Hepatocyte (in vitro differentiated cells): ENCODE measurements around the gene CCDC18. TPM values are rescaled to one million over a fixed set of nuclear protein-coding genes. Genes with fewer than 3 reads are reported as not detected.

ENCODE experiments used
- DNase-seq: peaks from one replicate; pipeline ENCODE4 v3.0.0-alpha.2; 2016; ENCODE audit warnings: low spot score
- H2AFZ ChIP-seq: fragments of 200-600 bp; sonication (generic); 2 replicates; pipeline ENCODE4 v1.6.0; 2016; ENCODE audit warnings: antibody characterized with exemption, mild to moderate bottlenecking
- H3K27ac ChIP-seq: fragments of 200-600 bp; sonication (generic); 2 replicates; pipeline ENCODE4 v1.5.1; 2016; ENCODE audit warnings: mild to moderate bottlenecking
- H3K27me3 ChIP-seq: fragments of 200-600 bp; sonication (generic); 2 replicates; pipeline ENCODE4 v1.6.1; 2016
- H3K36me3 ChIP-seq: fragments of 200-600 bp; sonication (generic); replicated peaks from 2 replicates; pipeline ENCODE4 v1.5.1; 2016; ENCODE audit warnings: low read depth; ENCODE audit not compliant: insufficient read depth
- H3K4me1 ChIP-seq: fragments of 200-600 bp; sonication (generic); 2 replicates; pipeline ENCODE4 v1.5.1; 2016; ENCODE audit warnings: mild to moderate bottlenecking, moderate library complexity; ENCODE audit not compliant: insufficient read depth
- H3K4me2 ChIP-seq: fragments of 200-600 bp; sonication (generic); 2 replicates; pipeline ENCODE4 v1.6.0; 2016
- H3K4me3 ChIP-seq: fragments of 200-600 bp; sonication (generic); 2 replicates; pipeline ENCODE4 v1.5.1; 2016; ENCODE audit warnings: mild to moderate bottlenecking
- H3K79me2 ChIP-seq: fragments of 200-600 bp; sonication (generic); 2 replicates; pipeline ENCODE4 v1.6.0; 2017; ENCODE audit warnings: mild to moderate bottlenecking
- H3K9me2 ChIP-seq: fragments of 200-600 bp; sonication (generic); replicated peaks from 2 replicates; pipeline ENCODE4 v1.6.0; 2017; ENCODE audit warnings: mild to moderate bottlenecking; ENCODE audit not compliant: insufficient read depth
- H3K9me3 ChIP-seq: fragments of 200-600 bp; sonication (generic); 2 replicates; pipeline ENCODE4 v1.5.1; 2016; ENCODE audit warnings: low read depth, mild to moderate bottlenecking
- H4K20me1 ChIP-seq: fragments of 200-600 bp; sonication (generic); 2 replicates; pipeline ENCODE4 v1.6.0; 2016; ENCODE audit warnings: mild to moderate bottlenecking; ENCODE audit not compliant: insufficient read depth, poor library complexity, severe bottlenecking
- EZH2 ChIP-seq: fragments of 200-600 bp; sonication (generic); IDR thresholded peaks from 2 replicates; pipeline ENCODE4 v1.6.1; 2016; ENCODE audit warnings: antibody characterized with exemption, mild to moderate bottlenecking, borderline replicate concordance
- EZH2phosphoT487 ChIP-seq: fragments of 200-600 bp; sonication (generic); IDR thresholded peaks from one replicate; pipeline ENCODE4 v1.6.1; 2018; ENCODE audit warnings: antibody characterized with exemption, mild to moderate bottlenecking, low read depth, moderate library complexity; ENCODE audit not compliant: unreplicated experiment, severe bottlenecking
- WGBS: methylation state at CpG from one replicate; pipeline ENCODE4 v1.1.6; 2016; ENCODE audit warnings: low lambda C conversion rate; ENCODE audit errors: missing lambda C conversion rate; 5-methylcytosine and 5-hydroxymethylcytosine counted together
- polyA plus RNA-seq: library from polyadenylated mRNA; unstranded; fragments of >200 nt; fragmentation: Nextera tagmentation; extraction: Ambion mirVana; gene quantifications from 2 replicates; pipeline ENCODE4 v1.2.1, GENCODE V29; 2016
- total RNA-seq: library from RNA; depleted of rRNA; stranded (reverse); fragments of >200 nt; gene quantifications from 2 replicates; pipeline ENCODE4 v1.2.3, GENCODE V29; 2014
- TF ChIP-seq, protein P1 (sequence below): fragments of 200-600 bp; sonication (generic); IDR thresholded peaks from 2 replicates; pipeline ENCODE4 v1.5.1; 2016; ENCODE audit warnings: antibody characterized with exemption, mild to moderate bottlenecking; ENCODE audit not compliant: poor library complexity

Gene CCDC18
- total and polyA plus RNA-seq, 2 experiments from 2014 or later: 4.9 to 6.8 TPM

DNA sequence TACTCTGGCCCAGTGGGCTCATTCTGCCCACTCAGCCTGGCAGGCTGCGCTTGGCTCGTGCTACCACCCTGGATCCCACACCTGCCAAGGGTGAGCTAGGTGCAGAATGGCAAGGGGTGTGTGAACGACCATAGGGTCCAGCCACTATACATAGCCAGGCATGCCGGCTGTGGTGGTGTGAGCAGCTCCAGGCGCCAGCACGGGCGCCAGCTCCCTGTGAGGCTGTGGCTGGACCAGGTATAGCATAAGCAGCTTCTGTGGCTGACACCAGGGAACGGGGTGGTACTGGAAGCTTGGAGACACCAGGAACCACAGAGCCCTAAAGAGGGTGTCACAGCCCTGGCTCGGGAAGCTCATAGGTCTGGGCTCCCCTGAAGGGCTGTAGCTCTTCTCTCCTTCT lies 18.6 kb downstream of the CCDC18 start:
- 95% methylated on average over 9 of the region's 9 CpGs for WGBS

DNA sequence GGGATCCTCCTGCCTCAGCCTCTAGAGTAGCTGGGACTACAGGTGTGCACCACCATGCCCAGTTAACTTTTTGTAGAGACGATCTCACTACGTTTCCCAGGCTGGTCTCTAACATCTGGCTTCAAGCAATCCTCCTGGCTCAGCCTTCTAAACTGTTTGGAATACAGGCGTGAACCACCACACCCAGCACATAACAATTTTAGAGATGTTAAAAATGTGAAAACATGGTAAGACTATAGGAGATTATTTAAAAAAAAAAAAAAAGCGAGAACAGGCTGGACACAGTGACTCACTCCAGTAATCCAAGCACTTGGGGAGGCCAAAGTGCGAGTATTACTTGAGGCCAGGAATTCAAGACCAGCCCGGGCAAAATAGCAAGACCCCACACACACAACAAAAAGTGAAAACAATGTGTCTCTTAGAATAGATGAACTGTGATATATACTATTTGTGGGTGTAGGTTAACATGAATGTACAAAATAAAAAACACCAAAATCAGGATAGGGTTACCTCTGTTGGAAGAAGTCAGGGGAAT lies 19.6 kb downstream of the CCDC18 start:
- no peaks in the 10 kb centered on the region for H3K9me3 ChIP-seq
- H3K36me3 ChIP-seq: no peaks in the 10 kb centered on the region
- no peaks in the 10 kb centered on the region for H3K4me1 ChIP-seq
- no peaks in the 10 kb centered on the region for H3K9me2 ChIP-seq
- no peak overlapping the region for H3K4me3 ChIP-seq
- no peaks in the 10 kb centered on the region for H3K27me3 ChIP-seq
- no peaks in the 10 kb centered on the region for H4K20me1 ChIP-seq
- DNase-seq: no peak
- H3K79me2 ChIP-seq: no peaks in the 10 kb centered on the region
- no peak overlapping the region for H3K27ac ChIP-seq
- no peak overlapping the region for H3K4me2 ChIP-seq
- 92% methylated on average over 6 of the region's 6 CpGs for WGBS
- TF ChIP-seq, protein P1, sequence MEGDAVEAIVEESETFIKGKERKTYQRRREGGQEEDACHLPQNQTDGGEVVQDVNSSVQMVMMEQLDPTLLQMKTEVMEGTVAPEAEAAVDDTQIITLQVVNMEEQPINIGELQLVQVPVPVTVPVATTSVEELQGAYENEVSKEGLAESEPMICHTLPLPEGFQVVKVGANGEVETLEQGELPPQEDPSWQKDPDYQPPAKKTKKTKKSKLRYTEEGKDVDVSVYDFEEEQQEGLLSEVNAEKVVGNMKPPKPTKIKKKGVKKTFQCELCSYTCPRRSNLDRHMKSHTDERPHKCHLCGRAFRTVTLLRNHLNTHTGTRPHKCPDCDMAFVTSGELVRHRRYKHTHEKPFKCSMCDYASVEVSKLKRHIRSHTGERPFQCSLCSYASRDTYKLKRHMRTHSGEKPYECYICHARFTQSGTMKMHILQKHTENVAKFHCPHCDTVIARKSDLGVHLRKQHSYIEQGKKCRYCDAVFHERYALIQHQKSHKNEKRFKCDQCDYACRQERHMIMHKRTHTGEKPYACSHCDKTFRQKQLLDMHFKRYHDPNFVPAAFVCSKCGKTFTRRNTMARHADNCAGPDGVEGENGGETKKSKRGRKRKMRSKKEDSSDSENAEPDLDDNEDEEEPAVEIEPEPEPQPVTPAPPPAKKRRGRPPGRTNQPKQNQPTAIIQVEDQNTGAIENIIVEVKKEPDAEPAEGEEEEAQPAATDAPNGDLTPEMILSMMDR: no peak
- no peak for TF ChIP-seq EZH2phosphoT487
- no peak for TF ChIP-seq EZH2
- H2AFZ ChIP-seq: no peak overlapping the region

More for the DNA sequence above, 18.6 kb downstream of the CCDC18 start:
- no peaks in the 10 kb centered on the region for H3K27me3 ChIP-seq
- H3K9me2 ChIP-seq: no peaks in the 10 kb centered on the region
- no peak overlapping the region for H3K27ac ChIP-seq
- no peak overlapping the region for H3K4me2 ChIP-seq
- no peak overlapping the region for H3K4me3 ChIP-seq
- no peak overlapping the region for H2AFZ ChIP-seq
- no peaks in the 10 kb centered on the region for H3K4me1 ChIP-seq
- no peaks in the 10 kb centered on the region for H3K79me2 ChIP-seq
- H3K9me3 ChIP-seq: no peaks in the 10 kb centered on the region
- no peak for DNase-seq
- TF ChIP-seq EZH2: no peak
- no peak for TF ChIP-seq EZH2phosphoT487
- TF ChIP-seq, protein P1: no peak
- H3K36me3 ChIP-seq: no peaks in the 10 kb centered on the region
- H4K20me1 ChIP-seq: no peaks in the 10 kb centered on the region

DNA sequence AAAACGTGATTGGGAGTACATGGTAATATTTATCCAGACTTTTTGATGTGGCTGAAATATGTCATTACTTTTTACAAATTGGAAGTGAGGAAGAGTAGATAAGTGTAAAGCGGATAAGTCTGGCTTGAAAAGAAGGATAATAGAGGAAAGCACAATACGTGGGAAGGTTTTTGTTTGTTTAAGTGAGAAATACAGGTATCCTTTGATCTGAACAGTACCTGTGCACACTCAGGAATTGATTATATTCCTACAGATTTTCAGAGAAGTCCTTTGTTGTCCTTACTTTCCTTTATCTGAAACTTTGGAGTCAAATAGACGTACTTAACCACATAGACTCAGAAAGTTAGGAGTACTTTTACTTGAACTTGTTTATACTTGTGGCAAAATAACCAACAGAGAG lies 20.2 kb downstream of the CCDC18 start:
- H4K20me1 ChIP-seq: no peaks in the 10 kb centered on the region
- WGBS: 83% methylated on average over 4 of the region's 4 CpGs
- no peaks in the 10 kb centered on the region for H3K9me3 ChIP-seq
- no peak overlapping the region for H2AFZ ChIP-seq
- no peaks in the 10 kb centered on the region for H3K27me3 ChIP-seq
- H3K9me2 ChIP-seq: no peaks in the 10 kb centered on the region
- no peaks in the 10 kb centered on the region for H3K4me1 ChIP-seq
- H3K4me3 ChIP-seq: no peak overlapping the region
- H3K79me2 ChIP-seq: no peaks in the 10 kb centered on the region
- H3K27ac ChIP-seq: no peak overlapping the region
- no peak overlapping the region for H3K4me2 ChIP-seq
- no peaks in the 10 kb centered on the region for H3K36me3 ChIP-seq
- no peak for DNase-seq
- no peak for TF ChIP-seq EZH2
- no peak for TF ChIP-seq EZH2phosphoT487
- TF ChIP-seq, protein P1: no peak
